ENCODE measurements around the gene METTL16. TPM values are rescaled to one million over a fixed set of nuclear protein-coding genes. Genes with fewer than 3 reads are reported as not detected.

The METTL16 gene
- total and polyA plus RNA-seq, 2 of the 8 experiments (the other 6 are each of a cell fraction or from before 2014, with no cell fraction given), result 22.8 to 59.4 TPM

DNA sequence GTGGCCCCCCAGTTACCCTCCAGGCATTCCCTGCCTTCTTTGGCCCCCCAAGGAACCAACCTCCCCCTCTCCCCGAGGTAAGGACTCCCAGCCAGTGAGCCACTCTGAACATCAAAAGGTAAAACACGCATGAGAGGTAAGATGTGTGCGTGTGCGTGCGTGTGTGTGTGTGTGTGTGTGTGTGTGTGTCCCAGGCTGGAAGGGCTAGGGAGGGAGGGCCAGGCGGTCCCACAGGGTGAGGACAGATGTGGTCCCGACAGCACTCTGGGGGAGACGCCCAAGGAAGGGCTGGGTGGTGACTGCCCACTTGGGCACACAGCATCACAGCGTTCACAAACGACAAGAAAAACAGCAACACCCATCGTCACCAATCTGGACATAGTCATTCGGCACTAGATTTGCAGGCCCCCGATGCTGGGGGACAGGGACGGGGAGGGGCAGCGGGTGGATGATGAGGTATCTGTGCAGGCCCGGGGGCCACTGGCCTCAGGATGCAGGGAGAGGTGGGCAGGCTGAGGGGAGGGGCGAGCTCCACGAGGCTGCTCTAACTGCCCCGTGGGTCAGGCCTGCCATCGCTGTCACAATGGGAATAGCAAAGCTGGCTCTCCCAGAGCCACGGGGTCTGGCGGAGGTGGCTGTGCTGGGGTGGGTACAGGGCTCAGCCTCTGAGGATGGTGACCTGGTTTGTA, 127.1 kb downstream of the METTL16 start (continued):
- no peak for TF ChIP-seq EGR1 (IDR thresholded peaks at IDR 0.05; ENCODE audit: borderline replicate concordance, low read depth, low read length)
- TF ChIP-seq, protein P1, sequence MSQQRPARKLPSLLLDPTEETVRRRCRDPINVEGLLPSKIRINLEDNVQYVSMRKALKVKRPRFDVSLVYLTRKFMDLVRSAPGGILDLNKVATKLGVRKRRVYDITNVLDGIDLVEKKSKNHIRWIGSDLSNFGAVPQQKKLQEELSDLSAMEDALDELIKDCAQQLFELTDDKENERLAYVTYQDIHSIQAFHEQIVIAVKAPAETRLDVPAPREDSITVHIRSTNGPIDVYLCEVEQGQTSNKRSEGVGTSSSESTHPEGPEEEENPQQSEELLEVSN (IDR thresholded peaks at IDR 0.05), result no peak
